Keratinocyte (primary cell): ENCODE data around the gene USP16. TPM values are rescaled to one million over a fixed set of nuclear protein-coding genes. Genes with fewer than 3 reads are reported as not detected.

Experiments
- DNase-seq: peaks from one replicate; pipeline ENCODE4 v3.0.0-alpha.2; 2011; ENCODE audit warnings: low read depth, missing footprints, low spot score
- FAIRE-seq: peaks from 2 replicates; lab custom pipeline; 2011; peaks lifted over from hg19 to GRCh38; lab: Jason Lieb, UNC
- H2AFZ ChIP-seq: 2 replicates; pipeline ENCODE4 v1.6.0; 2012; ENCODE audit warnings: low read length, control low read depth, inconsistent platforms; ENCODE audit not compliant: control insufficient read depth
- H3K27ac ChIP-seq: 2 replicates; pipeline ENCODE4 v1.5.1; 2011; ENCODE audit warnings: low read length; ENCODE audit not compliant: control insufficient read depth, insufficient read depth
- H3K27me3 ChIP-seq: 3 replicates; pipeline ENCODE4 v1.6.0; 2011; ENCODE audit warnings: low read length; ENCODE audit not compliant: control insufficient read depth, insufficient read depth; ENCODE audit errors: extremely low read depth
- H3K36me3 ChIP-seq, 2 experiments: 2 replicates in 1 of 2; 3 replicates in 1 of 2; pipeline ENCODE4 v1.5.1; 2011; ENCODE audit warnings: low read length in 2 of 2, mild to moderate bottlenecking in 1 of 2; ENCODE audit not compliant: control insufficient read depth in 2 of 2, insufficient read depth in 2 of 2; ENCODE audit errors: extremely low read depth in 1 of 2
- H3K4me1 ChIP-seq: 3 replicates; pipeline ENCODE4 v1.5.1; 2011; ENCODE audit warnings: low read length; ENCODE audit not compliant: control insufficient read depth, insufficient read depth; ENCODE audit errors: extremely low read depth
- H3K4me2 ChIP-seq: 3 replicates; pipeline ENCODE4 v1.6.0; 2011; ENCODE audit warnings: low read depth, low read length; ENCODE audit not compliant: control insufficient read depth, insufficient read depth; ENCODE audit errors: extremely low read depth
- H3K4me3 ChIP-seq, 3 experiments: fragments of 200-600 bp in 1 of 3; sonication (generic) in 1 of 3; 2 replicates in 2 of 3; 3 replicates in 1 of 3; pipeline ENCODE4 v1.5.1; 2011 to 2016; ENCODE audit warnings: low read length in 3 of 3, mild to moderate bottlenecking in 3 of 3, control low read depth in 2 of 3, inconsistent platforms in 1 of 3, low read depth in 1 of 3, mixed read lengths in 1 of 3, mixed run types in 1 of 3, moderate library complexity in 1 of 3; ENCODE audit not compliant: control insufficient read depth in 2 of 3, insufficient read depth in 2 of 3; ENCODE audit errors: extremely low read depth in 1 of 3
- H3K79me2 ChIP-seq: 2 replicates; pipeline ENCODE4 v1.6.0; 2012; ENCODE audit warnings: low read length; ENCODE audit not compliant: control insufficient read depth, insufficient read depth
- H3K9ac ChIP-seq: 3 replicates; pipeline ENCODE4 v1.6.0; 2011; ENCODE audit warnings: low read length; ENCODE audit not compliant: control insufficient read depth, insufficient read depth; ENCODE audit errors: extremely low read depth
- H3K9me1 ChIP-seq: 3 replicates; pipeline ENCODE4 v1.6.0; 2011; ENCODE audit warnings: low read length; ENCODE audit not compliant: control insufficient read depth, insufficient read depth; ENCODE audit errors: extremely low read depth
- H3K9me3 ChIP-seq: 2 replicates; pipeline ENCODE4 v1.5.1; 2012; ENCODE audit warnings: low read depth, low read length; ENCODE audit not compliant: control insufficient read depth
- H4K20me1 ChIP-seq: 3 replicates; pipeline ENCODE4 v1.6.0; 2011; ENCODE audit warnings: low read length; ENCODE audit not compliant: control insufficient read depth, insufficient read depth; ENCODE audit errors: extremely low read depth
- EZH2 ChIP-seq: IDR thresholded peaks from one replicate; pipeline ENCODE4 v1.6.1; 2012; ENCODE audit warnings: inconsistent platforms, mild to moderate bottlenecking, low read length, moderate library complexity
- dilution Hi-C: fragments of 300-500 bp; cut with MboI; formaldehyde crosslinking; loops from one replicate; pipeline ENCODE4 v1.7.0; 2020; ENCODE audit warnings: low sequenced_read_pairs; ENCODE audit not compliant: extremely low pct_ligation_motif_present
- polyA plus RNA-seq, 5 experiments: library from polyadenylated mRNA; depleted of rRNA in 3 of 5; stranded (reverse) in 3 of 5; stranded (forward) in 1 of 5; unstranded in 1 of 5; fragments of >200 nt; gene quantifications; 1 replicate in 1 of 5; 2 replicates in 3 of 5; 3 replicates in 1 of 5; pipeline versions ENCODE4 v1.2.1 to v1.2.3, GENCODE V29; 2011 to 2012; ENCODE audit warnings: missing spikeins in 2 of 5, low read depth in 1 of 5, low replicate concordance in 1 of 5
- TF ChIP-seq, protein P1 (sequence below), 3 experiments: IDR thresholded peaks in 1 of 3; conservative IDR thresholded peaks in 1 of 3; optimal IDR thresholded peaks in 1 of 3; 2 replicates in 2 of 3; 3 replicates in 1 of 3; pipeline versions ENCODE3 to v1.5.1; 2011; ENCODE audit warnings: low read length in 3 of 3, mild to moderate bottlenecking in 3 of 3, moderate library complexity in 2 of 3, control low read depth in 1 of 3, inconsistent platforms in 1 of 3; ENCODE audit not compliant: insufficient read depth in 2 of 3; ENCODE audit errors: extremely low read depth in 1 of 3

USP16 gene
- polyA plus RNA-seq, 1 donor (not counting 4 experiments of a cell fraction or from before 2014, with no cell fraction given): 26.7 TPM

DNA sequence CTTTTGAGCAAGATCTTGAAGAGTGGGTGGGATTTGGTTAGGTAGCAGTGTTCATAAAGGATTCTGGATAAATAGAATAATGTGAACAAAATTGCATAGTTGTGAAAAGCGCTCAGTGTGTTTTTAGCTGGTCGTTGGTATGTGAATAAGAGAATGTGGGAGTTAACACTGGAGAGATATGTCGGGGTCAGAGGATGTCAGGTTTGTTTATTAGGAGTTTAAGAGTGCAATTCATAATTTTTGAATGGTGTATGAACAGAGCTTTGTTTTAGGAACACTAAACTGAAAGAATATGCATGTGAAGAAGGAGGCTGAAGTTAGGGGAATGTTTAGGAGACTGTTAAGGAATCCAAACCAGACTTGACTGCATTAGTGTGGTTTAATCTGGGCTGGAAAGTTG is 9.4 kb downstream of the USP16 start:
- DNase-seq (no peak), FAIRE-seq (no peak)
- Histone ChIP-seq H3K36me3 (peaks cover 21 to 38% of the 10 kb centered on the region in 2 experiments), H3K9me3 (no peaks in the 10 kb centered on the region), H3K9ac (no peak overlapping the region), H3K79me2 (peaks cover 5% of the 10 kb centered on the region), H3K27me3 (no peaks in the 10 kb centered on the region), H3K4me3 (no peak overlapping the region), H4K20me1 (no peaks in the 10 kb centered on the region), H3K4me1 (no peaks in the 10 kb centered on the region), H3K9me1 (no peaks in the 10 kb centered on the region), H3K27ac (no peak overlapping the region), H2AFZ (no peak overlapping the region), H3K4me2 (no peak overlapping the region)
- TF ChIP-seq EZH2: no peak
- TF ChIP-seq, protein P1, sequence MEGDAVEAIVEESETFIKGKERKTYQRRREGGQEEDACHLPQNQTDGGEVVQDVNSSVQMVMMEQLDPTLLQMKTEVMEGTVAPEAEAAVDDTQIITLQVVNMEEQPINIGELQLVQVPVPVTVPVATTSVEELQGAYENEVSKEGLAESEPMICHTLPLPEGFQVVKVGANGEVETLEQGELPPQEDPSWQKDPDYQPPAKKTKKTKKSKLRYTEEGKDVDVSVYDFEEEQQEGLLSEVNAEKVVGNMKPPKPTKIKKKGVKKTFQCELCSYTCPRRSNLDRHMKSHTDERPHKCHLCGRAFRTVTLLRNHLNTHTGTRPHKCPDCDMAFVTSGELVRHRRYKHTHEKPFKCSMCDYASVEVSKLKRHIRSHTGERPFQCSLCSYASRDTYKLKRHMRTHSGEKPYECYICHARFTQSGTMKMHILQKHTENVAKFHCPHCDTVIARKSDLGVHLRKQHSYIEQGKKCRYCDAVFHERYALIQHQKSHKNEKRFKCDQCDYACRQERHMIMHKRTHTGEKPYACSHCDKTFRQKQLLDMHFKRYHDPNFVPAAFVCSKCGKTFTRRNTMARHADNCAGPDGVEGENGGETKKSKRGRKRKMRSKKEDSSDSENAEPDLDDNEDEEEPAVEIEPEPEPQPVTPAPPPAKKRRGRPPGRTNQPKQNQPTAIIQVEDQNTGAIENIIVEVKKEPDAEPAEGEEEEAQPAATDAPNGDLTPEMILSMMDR (optimal IDR thresholded peaks at IDR 0.05 in 1 of 3, IDR thresholded peaks at IDR 0.05 in 1 of 3, conservative IDR thresholded peaks at IDR 0.05 in 1 of 3; ENCODE audit: extremely low read depth in 1 of 3, insufficient read depth in 2 of 3, low read length in 3 of 3): no peak
- dilution Hi-C loops: no loop called here

DNA sequence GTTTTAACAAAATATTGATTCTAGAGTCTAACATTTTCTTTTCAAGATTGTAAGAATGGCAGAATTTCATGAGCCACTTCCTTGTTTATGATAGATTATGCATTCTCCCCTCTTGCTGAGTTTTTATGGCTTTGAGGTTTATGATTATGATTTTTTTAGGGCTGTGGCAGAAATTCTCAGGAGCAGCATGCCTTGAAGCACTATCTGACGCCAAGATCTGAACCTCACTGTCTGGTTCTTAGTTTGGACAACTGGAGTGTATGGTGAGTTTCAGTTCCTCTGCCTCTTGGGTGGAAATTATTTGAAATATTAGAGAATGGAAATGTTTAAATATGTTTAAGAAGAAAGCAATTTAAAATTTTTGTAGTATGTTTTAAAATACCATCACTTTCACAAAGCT is 10.2 kb downstream of the USP16 start:
- dilution Hi-C loops: no loop called here

More for the DNA sequence above, 10.2 kb downstream of the USP16 start:
- FAIRE-seq (no peak), DNase-seq (no peak)
- Histone ChIP-seq H3K27ac (no peak overlapping the region), H3K79me2 (peaks cover 2% of the 10 kb centered on the region), H3K4me3 (no peak overlapping the region), H3K36me3 (peaks cover 19 to 38% of the 10 kb centered on the region in 2 experiments), H3K9me1 (no peaks in the 10 kb centered on the region), H3K4me1 (no peaks in the 10 kb centered on the region), H2AFZ (no peak overlapping the region), H3K4me2 (no peak overlapping the region), H4K20me1 (no peaks in the 10 kb centered on the region), H3K27me3 (no peaks in the 10 kb centered on the region), H3K9ac (no peak overlapping the region), H3K9me3 (no peaks in the 10 kb centered on the region)
- TF ChIP-seq EZH2: no peak
- TF ChIP-seq, protein P1 (optimal IDR thresholded peaks at IDR 0.05 in 1 of 3, IDR thresholded peaks at IDR 0.05 in 1 of 3, conservative IDR thresholded peaks at IDR 0.05 in 1 of 3; ENCODE audit: extremely low read depth in 1 of 3, insufficient read depth in 2 of 3, low read length in 3 of 3): no peak
